Measurements from ENCODE around the gene MASP2.
"Not testable (repeated sequence)": the region's sequence is repeated elsewhere in the genome, so short reads cannot be mapped to it uniquely, and the experiment has no call there.

MASP2 gene

GRCh38 chr1:11058595-11059154 is 11.6 kb upstream of the MASP2 start:
- no peak for DNase-seq (ENCODE audit: low read depth)

- no peak for DNase-seq (ENCODE audit: low read depth)
These were observed 11.0 kb upstream of the MASP2 start for GRCh38 chr1:11058026-11058425.

GRCh38 chr1:11057477-11057876 is 10.4 kb upstream of the MASP2 start:
- DNase-seq (ENCODE audit: low read depth): no peak

GRCh38 chr1:11056504-11056903 is 9.5 kb upstream of the MASP2 start:
- no peak for DNase-seq (ENCODE audit: low read depth)

- DNase-seq (ENCODE audit: low read depth): no peak
These were observed 8.6 kb upstream of the MASP2 start for GRCh38 chr1:11055676-11056075.

GRCh38 chr1:11054666-11055065 is 7.6 kb upstream of the MASP2 start:
- no peak for DNase-seq (ENCODE audit: low read depth)

GRCh38 chr1:11054181-11054580 is 7.1 kb upstream of the MASP2 start:
- DNase-seq (ENCODE audit: low read depth): no peak

- peak; percentile 24 for DNase-seq (ENCODE audit: low read depth)
These were observed 6.7 kb upstream of the MASP2 start for GRCh38 chr1:11053758-11054137.

GRCh38 chr1:11052839-11053757 is 6.1 kb upstream of the MASP2 start:
- no peak for DNase-seq (ENCODE audit: low read depth)

GRCh38 chr1:11051781-11052511 is 4.9 kb upstream of the MASP2 start:
- DNase-seq (ENCODE audit: low read depth): peak; percentile 42

- DNase-seq (ENCODE audit: low read depth): not testable (repeated sequence)
These were observed 4.1 kb upstream of the MASP2 start for GRCh38 chr1:11051121-11051520.

GRCh38 chr1:11046270-11046566 is 821 bp downstream of the MASP2 start:
- DNase-seq (ENCODE audit: low read depth): no peak

- DNase-seq (ENCODE audit: low read depth): no peak
These were observed 1.4 kb downstream of the MASP2 start for GRCh38 chr1:11045428-11046269.

- no peak for DNase-seq (ENCODE audit: low read depth)
These were observed 2.1 kb downstream of the MASP2 start for GRCh38 chr1:11044849-11045427.

- DNase-seq (ENCODE audit: low read depth): no peak
These were observed 2.8 kb downstream of the MASP2 start for GRCh38 chr1:11044086-11044848.

GRCh38 chr1:11042995-11043874 is 3.8 kb downstream of the MASP2 start:
- no peak for DNase-seq (ENCODE audit: low read depth)

GRCh38 chr1:11042065-11042464 is 5.0 kb downstream of the MASP2 start:
- DNase-seq (ENCODE audit: low read depth): no peak

GRCh38 chr1:11041048-11041447 is 6.0 kb downstream of the MASP2 start:
- no peak for DNase-seq (ENCODE audit: low read depth)

- not testable (repeated sequence) for DNase-seq (ENCODE audit: low read depth)
These were observed 7.0 kb downstream of the MASP2 start for GRCh38 chr1:11040105-11040429.

Measured in iris pigment epithelial cell (primary cell).